Cardiac septum (tissue), 1 donor: Measurements from ENCODE around the gene CCDC87. TPM values are rescaled to one million over a fixed set of nuclear protein-coding genes. Genes with fewer than 3 reads are reported as not detected.
"Not testable (repeated sequence)": the region's sequence is repeated elsewhere in the genome, so short reads cannot be mapped to it uniquely, and the experiment has no call there.

Experiments
- DNase-seq: peaks from one replicate; pipeline ENCODE4 v3.0.0-alpha.2; 2020; ENCODE audit warnings: low spot score
- intact Hi-C: fragments of 100-400 bp; cut with DNase I; formaldehyde crosslinking; loops from one replicate; pipeline ENCODE4 v1.14.0; 2022
- total RNA-seq: library from RNA; stranded (reverse); fragmentation: NEBNext Ultra II Directional; extraction: Animal tissue kit (Norgen Biotek cat#: 25700); gene quantifications from one replicate; pipeline ENCODE4 v1.2.1, GENCODE V29; 2021
- donor health status: DM: no; HTN: no; CAD: no.

Gene CCDC87
- total RNA-seq, 1 donor from 2014 or later: 0.43 TPM

DNA sequence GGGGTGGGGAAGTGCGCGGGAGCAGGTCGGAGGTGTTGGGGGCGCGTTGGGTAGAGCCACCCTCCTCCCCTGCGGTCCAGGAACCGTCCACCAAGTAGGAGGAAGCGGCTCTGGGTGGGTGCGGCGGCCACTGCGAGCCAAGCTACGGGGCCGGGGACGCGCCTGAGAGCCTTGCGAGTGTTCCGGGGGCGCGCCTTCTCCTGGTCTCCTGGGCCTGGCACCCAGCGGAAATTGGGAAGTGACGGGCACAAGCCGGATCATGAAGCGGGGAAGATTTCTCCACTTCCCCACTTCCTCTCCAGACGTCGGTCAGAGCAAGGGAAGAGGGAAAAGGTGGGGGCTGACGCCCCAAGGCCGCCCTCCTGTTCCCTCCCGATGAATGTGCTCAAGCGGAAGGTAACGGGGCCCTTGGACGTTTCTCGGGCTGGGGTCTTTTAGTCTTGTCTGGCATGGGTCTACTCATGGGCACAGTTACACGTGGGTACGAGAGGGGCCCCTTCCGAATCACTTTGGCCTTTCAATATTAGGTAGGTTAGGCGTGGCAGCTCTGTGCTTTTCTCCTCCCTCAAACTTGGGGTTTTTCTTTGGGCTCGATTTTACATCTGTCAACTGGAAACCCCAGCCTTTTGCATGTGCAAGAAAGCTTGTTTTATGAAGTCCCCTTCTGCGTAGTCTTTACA is 24.4 kb upstream of the CCDC87 start:
- intact Hi-C loops: no loop called here
- no peak for DNase-seq

DNA sequence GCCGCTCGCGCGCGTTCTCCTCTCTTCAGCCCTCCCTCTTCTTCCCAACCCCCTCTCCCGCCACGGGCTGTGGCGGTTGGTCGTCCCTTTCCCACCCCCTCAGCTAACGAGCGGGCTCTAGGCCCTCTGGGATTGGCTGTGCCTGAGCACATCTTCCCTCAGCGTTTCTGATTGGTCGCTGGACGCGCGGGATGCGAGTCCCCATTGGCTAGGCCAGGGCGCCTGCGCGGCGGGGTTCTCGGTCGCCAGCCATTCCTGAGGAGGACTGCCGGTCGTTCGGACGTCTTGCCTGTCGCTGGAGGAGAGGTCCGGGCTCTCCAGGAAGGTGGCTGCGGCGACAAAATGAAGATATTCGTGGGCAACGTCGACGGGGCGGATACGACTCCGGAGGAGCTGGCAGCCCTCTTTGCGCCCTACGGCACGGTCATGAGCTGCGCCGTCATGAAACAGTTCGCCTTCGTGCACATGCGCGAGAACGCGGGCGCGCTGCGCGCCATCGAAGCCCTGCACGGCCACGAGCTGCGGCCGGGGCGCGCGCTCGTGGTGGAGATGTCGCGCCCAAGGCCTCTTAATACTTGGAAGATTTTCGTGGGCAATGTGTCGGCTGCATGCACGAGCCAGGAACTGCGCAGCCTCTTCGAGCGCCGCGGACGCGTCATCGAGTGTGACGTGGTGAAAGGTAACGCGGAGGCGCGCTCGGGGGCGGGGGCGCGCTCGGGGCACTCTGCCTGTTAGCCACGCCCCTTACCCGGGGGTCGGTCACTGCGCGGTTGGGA is 23.7 kb upstream of the CCDC87 start, which contains the start of gene RBM14:
Gene RBM14 (plus strand): TSS at position 252 of the 776 bp plus-strand sequence. CDS start 91 bp downstream, at position 343.
- peak; percentile 99 for DNase-seq
- intact Hi-C loops: loop anchor here (1.0 kb wide), 2 partner anchors 22 to 62 kb away; partner anchors contain the start of gene RBM4

DNA sequence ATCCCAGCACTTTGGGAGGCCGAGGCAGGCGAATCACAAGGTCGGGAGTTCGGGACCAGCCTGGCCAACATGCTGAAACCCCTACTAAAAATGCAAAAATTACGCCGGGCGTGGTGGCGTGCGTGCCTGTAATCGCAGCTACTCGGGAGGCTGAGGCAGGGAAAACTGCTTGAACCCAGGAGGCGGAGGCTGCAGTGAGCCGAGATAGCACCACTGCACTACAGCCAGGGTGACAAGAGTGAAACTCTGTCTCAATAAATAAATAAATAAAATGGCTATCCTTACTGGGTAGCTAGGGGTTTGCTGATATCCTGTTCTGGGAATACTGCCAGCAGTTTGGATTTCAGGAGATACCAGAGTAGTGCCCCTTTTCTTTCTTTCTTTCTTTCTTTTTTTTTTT is 21.2 kb upstream of the CCDC87 start:
- DNase-seq: no peak
- intact Hi-C loops: no loop called here

DNA sequence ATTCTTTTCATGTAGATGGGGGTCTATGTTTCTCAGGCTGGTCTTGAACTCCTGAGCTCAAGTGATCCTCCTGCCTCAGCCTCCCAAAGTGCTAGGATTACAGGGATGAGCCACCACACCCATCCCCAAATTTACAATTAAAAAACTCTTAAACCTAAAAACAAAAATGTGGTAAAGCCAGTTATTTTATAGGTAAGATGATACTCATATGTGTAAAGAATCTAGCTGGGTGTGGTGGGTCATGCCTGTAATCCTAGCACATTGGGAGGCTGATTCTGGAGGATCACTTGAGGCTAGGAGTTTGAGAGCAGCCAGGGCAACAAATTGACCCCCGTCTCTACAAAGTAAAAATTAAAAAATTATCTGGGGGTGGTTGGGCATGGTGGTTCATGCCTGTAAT is 19.6 kb upstream of the CCDC87 start:
- intact Hi-C loops: no loop called here
- no peak for DNase-seq

DNA sequence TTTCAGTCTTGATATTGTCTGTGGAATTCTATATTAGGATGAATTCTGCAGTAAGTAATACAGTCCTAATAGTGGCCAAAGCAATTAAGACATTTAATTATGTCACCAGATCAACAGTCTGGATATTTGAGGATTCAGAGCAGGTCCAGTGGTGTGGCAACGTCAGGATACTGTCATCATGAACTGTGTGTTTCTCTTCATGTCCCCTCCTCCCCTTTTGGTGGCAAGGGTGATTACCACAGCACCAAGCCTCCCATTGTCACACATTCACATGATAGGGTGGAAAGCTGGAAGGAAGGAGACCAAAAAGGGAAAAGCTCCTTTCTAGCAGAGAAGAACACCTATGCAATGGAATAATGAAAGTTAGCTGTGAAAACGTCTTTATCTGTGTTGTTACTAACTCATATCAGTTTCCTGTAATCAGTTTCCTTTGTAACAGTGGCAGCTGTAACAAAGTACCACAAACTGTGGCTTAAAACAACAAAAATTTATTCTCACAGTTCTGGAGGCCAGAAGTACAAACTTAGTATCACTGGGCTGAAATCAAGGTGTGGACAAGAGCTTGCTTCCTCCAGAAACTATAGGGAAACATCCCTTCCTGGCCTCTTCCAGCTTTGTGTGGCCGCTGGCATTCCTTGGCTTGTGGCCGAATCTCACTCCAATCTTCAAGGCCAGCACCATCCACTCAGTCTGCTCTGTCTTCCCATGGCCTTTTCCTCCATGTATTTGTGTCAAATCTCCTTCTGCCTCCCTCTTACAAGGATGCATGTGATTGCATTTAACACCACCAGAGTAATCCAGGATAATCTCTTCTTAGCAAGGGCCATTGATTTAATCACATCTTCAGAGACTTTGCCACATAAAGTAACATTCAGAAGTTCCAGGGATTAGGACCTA is 17.1 kb upstream of the CCDC87 start:
- no peak for DNase-seq
- intact Hi-C loops: no loop called here

DNA sequence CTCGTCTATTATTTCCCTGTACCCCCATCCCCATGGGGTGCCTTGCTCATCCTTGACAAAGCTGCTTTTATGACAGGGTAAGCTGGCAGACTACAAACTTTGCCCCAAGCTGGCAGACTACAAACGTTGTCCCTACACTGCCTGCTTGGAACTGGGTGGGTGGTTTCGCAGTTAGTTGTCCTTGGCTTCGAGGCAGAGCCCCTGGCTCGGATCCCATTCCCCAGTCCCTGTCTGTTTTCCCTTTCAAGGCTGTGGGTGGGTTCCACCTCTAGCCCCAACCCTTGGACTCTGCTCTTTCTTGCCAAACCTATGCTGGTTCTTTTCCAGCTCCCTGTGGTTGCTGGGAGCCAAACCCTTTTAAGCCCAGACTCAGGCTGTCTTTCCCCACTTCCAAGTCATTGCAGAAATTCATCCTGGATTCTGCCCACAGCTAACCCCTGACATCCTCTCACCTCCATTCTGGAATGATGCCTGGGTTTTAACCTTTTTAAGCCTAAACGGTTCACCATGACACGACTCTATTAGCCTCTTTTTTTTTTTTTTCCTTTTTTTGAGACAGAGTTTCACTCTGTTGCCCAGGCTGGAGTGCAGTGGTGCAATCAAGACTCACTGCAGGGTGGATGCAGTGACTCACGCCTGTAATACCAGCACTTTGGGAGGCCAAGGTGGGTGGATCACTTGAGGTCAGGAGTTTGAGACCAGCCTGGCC is 14.4 kb upstream of the CCDC87 start:
- intact Hi-C loops: no loop called here
- peak; percentile 82 for DNase-seq

DNA sequence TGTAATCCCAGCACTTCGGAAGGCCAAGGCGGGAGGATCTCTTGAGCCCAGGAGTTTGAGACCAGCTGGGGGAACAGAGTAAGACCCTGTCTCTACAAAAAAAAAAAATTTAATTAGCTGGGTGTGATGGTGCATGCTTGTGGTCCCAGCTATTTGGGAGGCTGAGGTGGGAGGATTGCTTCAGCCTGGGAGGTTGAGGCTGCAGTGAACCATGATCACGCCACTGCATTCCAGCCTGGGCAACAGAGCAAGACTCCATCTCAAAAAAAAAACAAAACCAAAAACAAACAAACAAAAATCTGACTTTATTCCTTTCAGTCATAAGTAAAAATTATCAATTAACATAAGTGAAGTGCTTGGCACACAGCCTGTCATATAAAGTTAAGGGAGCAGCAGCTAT is 13.7 kb upstream of the CCDC87 start:
- intact Hi-C loops, DNase-seq: not testable (repeated sequence)

DNA sequence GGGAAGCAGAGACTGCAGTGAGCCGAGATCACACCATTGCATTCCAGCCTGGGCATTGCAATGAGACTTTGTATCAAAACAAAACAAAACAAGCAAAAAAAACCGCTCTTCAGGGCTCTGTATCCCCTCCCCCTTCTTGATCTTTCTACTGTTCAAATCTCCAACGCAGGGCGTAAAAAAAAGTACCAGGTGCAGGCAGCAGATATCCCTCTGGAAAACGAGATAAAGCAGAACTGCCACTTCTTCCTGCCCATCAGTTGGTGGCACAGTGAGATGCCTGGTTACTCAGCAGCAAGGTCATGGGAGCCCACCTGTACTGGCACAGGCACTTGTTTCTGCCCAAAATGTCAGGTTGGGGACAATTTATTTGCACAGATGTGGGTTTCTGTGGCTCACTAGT is 11.3 kb upstream of the CCDC87 start:
- no peak for DNase-seq
- intact Hi-C loops: no loop called here

DNA sequence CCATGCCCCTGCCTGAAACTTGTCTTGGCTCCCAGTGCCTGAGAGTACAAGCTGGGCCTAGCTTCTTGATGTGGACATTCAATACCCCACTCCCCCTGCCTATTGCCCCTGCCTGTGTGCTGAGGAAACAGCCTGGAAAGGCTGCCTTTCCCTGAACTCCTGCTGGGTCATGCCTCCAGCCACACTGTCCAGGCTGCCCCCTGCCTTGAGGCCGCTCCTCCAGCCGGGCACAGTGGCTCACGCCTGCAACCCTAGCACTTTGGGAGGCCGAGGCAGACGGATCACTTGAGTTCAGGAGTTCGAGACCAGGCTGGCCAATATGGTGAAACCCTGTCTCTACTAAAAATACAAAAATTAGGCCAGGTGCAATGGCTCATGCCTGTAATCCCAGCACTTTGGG is 10.2 kb upstream of the CCDC87 start:
- DNase-seq: no peak
- intact Hi-C loops: no loop called here

DNA sequence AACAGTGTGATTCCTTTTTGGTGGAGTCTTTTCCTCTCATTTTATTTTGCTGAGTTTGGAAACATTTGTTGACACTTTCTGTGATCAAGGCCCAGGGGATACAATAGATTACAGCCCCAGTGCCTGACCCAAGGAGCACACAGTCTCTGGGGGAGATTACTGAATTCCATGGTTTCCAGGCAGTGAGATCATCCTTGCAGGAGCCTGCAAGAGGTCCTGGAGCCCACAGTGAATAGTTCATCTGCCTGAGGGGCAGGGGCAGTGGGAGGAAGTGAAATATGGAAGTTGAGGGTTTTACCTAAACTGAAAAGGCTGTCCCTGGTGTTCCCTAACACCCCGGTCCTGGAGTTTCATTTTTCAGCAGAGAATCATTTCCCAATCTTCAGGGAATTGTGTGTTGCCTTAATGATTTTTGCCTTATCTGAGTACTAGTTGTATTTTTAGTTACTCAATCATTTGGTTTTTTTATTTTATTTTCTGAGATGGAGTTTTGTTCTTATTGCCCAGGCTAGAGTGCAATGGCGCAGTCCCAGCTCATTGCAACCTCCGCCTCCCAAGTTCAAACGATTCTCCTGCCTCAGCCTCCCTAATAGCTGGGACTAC is 7.9 kb upstream of the CCDC87 start:
- DNase-seq: no peak
- intact Hi-C loops: no loop called here

DNA sequence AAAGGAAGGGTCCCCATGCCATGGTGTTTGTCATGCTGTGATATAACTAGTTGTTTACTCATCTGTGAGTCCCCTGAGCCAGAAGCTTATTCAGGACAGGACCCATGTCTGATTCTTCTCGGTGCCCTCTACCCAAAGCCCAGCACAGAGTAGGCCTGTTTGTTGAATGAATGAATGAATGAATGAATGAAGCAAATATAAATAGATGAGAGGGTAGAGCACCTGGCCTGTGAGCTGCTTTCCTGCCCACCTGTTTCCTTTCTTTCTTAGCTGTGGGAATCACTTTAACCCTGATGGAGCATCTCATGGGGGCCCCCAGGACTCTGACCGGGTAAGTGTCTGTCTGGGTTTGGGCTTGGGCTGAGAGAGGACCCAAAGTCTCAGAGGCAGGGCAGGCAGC is 7.4 kb upstream of the CCDC87 start:
- DNase-seq: no peak
- intact Hi-C loops: no loop called here

DNA sequence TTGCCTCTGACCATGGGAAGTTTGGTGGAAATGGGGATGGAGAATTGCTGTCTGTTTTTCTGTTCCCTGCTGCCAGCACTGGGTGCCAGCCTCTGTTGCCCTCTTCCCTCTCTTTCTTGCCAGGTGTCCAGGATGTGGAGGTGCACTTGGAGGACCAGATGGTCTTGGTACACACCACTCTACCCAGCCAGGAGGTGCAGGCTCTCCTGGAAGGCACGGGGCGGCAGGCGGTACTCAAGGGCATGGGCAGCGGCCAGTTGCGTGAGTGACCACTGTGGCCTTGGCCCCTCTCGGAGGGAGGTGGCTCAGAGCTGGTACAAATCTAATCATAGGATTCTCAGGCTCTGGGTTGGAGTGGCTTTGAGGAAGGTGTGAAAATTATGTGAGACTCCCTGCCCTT is 6.1 kb upstream of the CCDC87 start:
- DNase-seq: no peak
- intact Hi-C loops: no loop called here

DNA sequence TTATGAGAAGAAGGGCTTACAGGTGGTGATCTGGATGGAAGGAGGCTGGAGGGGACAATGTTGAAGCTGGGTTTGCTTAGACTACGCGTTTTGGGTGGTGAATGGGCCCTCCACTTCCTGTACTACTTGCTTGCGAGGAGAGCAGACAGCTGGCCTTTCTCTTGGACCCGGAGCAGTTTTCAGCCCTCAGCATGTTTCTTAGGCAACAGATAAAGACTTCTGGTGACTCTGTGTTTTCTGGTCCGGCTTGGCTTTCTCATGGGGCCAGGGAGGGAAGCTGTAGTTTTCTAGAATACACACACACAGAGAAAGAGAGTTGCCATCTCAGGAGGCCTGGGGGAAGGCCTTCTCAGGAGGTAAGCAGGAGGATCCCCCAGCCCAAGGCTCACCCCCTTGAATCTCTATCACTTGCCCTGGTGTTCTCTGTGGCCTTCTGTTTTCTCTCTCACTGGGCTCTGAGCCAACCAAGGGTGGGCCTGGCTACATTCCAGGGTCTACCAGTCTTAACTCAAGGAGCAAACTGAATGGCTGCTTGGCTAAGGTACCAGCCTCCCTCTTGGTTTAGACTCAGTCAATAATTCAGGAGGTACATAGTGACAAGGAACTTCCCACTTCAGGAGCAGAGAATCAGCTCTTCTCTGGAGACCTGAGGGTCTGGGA is 2.5 kb upstream of the CCDC87 start:
- intact Hi-C loops: no loop called here
- DNase-seq: no peak

DNA sequence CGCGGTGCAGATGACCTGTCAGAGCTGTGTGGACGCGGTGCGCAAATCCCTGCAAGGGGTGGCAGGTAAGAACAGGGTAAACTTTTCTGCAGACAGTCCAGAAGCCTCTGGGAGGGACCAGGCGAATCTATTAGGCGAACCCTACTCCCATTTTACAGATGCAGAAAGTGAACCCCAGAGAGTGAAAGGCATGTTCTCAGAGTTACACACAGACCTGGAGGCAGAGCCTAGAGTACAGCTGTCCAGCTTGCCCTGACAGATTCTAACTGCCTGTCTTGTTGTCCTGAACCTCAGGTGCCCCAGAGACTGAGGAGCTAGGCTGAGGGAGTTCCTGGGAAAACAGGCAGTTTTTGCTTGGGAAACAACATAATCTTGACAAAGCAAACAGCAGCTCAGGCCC is 787 bp upstream of the CCDC87 start:
- intact Hi-C loops: loop anchor here (5.0 kb wide), 1 partner anchor 84 kb away; the partner anchor contains the start of gene RBM4B
- no peak for DNase-seq

DNA sequence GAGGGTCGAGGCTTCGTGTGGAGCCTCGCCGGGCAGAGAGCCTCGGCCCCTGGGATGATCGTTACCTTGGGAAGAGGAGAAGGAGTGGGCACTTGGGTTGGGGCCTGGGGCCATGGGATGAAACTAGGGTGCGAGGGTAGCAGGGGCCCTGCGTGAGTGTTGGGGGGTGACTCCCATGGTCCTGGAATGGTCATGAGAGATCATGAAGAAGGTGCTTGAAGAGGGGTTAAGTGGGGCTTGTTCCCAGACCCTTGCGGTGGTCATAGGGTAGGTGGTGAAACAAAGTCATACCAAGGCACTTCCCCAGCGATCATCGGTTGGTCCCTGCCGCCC is 406 bp upstream of the CCDC87 start:
- no peak for DNase-seq
- intact Hi-C loops: loop anchor here (5.0 kb wide), 1 partner anchor 84 kb away; the partner anchor contains the start of gene RBM4B

DNA sequence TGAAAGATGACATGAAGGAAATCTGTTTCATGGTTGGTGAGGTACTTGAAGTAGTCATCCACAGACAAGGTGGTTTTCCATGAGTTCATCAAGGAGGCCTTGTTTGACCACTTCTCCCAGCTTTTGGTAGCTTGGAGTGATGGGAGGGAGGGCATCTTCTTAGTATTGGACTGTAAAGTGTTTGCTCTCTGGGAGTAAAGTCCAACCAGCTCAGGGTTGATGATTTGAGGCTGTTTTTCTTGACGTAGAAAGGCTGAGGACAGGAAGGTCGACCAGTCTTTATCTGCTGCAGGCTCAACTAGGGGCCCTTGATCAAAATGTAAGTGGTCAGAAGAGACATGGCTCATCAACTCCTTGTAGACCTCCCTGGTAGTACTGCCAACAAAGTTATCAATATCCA is 1.7 kb downstream of the CCDC87 start:
- no peak for DNase-seq
- intact Hi-C loops: loop anchor here (5.0 kb wide), 1 partner anchor 86 kb away; the partner anchor contains the start of gene RBM4B

DNA sequence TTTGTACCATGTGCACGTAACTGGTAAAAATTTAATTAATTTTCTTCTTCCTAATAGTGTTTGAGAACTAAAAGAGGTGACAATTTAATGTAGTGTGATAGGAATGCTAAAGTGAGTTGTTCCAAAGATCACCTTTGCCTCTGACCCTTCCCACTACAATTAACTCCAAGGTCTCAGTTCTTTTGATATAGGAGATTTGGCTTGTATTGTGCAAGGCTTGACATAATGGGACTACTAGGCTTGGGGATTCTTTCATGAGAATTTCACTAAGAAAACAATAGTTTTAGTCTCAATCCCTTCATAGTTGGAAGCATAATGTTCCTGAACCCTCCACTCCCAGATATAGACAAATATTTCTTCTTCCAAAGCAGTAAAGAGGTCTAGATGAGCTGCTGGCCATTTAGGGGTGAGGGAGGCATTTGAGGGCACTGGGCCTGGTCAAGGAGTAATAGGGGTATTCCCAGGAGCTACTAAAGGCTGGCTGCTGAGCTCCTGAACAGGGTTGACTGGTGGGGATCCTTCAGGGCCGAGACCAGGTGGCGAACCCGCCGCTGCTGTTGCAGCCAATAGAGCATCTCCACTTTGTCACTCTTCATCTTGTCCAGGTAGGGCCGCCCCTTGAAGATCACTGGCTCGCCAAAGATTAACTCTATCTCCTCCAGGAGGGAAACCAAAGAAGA is 2.7 kb downstream of the CCDC87 start:
- DNase-seq: no peak
- intact Hi-C loops: loop anchor here (5.0 kb wide), 1 partner anchor 87 kb away; the partner anchor contains the start of gene RBM4B

DNA sequence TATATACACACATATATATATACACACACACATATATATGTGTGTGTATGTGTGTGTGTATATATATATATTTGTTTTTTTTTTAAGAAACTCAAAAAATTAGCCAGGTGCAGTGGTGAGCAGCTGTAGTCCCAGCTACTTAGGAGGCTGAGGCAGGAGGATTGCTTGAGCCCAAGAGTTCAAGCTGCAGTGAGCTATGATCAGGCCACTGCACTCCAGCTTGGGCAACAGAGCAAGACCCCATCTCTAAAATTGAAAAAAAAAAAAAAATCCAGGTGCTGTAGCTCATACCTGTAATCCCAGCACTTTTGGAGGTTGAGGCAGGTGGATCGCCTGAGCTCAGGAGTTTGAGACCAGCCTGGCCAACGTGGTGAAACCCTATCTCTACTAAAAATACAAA is 3.5 kb downstream of the CCDC87 start:
- intact Hi-C loops, DNase-seq: not testable (repeated sequence)
